HG03558 (cell line): ENCODE measurements around the gene PKNOX1.
"Not testable (repeated sequence)": the region's sequence is repeated elsewhere in the genome, so short reads cannot be mapped to it uniquely, and the experiment has no call there.

Source experiments
- ATAC-seq: cut with Tn5 transposase; IDR thresholded peaks from one replicate; pipeline ENCODE4 v1.9.1; 2021; ENCODE audit warnings: moderate number of reproducible peaks; ENCODE audit not compliant: unreplicated experiment; ENCODE audit errors: extremely low read depth

The PKNOX1 gene

DNA sequence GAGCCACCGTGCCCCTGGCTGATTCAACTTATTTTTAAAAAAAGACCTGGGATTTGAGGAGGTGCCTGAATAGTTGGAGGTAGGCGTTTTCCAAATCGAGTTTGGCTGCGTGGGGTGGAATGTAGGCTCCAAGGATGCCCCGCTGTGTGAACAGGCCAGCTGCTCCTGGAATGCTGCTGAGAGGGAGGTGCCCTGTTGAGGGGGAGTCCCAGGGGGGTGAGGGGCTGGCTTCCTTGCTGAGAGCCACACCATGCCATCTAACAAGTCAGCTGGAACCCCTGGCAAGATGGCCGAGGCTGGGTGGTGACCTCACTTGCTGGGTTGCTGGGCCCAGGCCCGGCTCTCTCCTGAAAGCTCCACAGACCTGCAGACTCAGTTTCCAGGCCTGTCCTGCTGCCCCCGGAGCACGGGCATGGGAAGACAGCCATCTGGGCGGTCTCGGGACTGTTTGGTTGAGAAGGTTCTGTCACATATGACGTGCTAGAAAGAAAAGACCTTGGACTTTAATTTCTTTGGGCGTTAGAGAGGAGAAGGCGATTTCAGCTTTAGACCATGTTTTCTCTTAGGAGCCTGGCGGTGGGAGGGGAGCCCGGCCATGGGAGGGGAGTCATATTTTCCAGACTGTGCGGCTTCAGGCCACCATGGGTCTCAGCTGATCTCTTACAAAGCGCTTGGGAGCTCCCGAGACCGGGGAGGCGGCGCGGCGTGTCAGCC lies 108.4 kb downstream of the PKNOX1 start:
- ATAC-seq = not testable (repeated sequence)
